Omental fat pad (tissue), 4 donors: ENCODE results near the gene RPP14. TPM values are rescaled to one million over a fixed set of nuclear protein-coding genes. Genes with fewer than 3 reads are reported as not detected.
"Not testable (repeated sequence)": the region's sequence is repeated elsewhere in the genome, so short reads cannot be mapped to it uniquely, and the experiment has no call there.

Experiments used
- ATAC-seq: fragments of 150-250 bp; one replicate; pipeline ENCODE4 v1.9.1; 2016; ENCODE audit warnings: mild to moderate bottlenecking, moderate library complexity; ENCODE audit not compliant: low FRiP score
- DNase-seq: peaks from one replicate; pipeline ENCODE4 v3.0.0-alpha.2; 2019; ENCODE audit warnings: low spot score
- CTCF ChIP-seq, 3 donors: fragments of 450-650 bp; IDR thresholded peaks; one replicate each; pipeline ENCODE4 v1.5.1; 2016 to 2017; ENCODE audit warnings: antibody characterized with exemption in 3 of 3, mild to moderate bottlenecking in 3 of 3, moderate library complexity in 2 of 3
- total RNA-seq, 4 donors: library from RNA; depleted of rRNA; stranded (reverse); fragments of >200 nt; gene quantifications; one replicate each; pipeline ENCODE4 v1.1.0, GENCODE V29; 2016

Gene RPP14
- total RNA-seq, 4 donors from 2014 or later, result 8.1 to 12.5 (median 8.8) TPM

GRCh38 chr3:58333206-58334012, 27.4 kb downstream of the RPP14 start:
- no peak for TF ChIP-seq CTCF (IDR thresholded peaks at IDR 0.05)
- DNase-seq, result no peak
- ATAC-seq, result peak; percentile 37

GRCh38 chr3:58334013-58334321, 27.9 kb downstream of the RPP14 start:
- DNase-seq (no peak), ATAC-seq (no peak)
- no peak for TF ChIP-seq CTCF (IDR thresholded peaks at IDR 0.05)

GRCh38 chr3:58334506-58334884, 28.4 kb downstream of the RPP14 start:
- TF ChIP-seq CTCF (IDR thresholded peaks at IDR 0.05), result no peak
- ATAC-seq, result no peak
- no peak for DNase-seq

GRCh38 chr3:58335652-58335947, 29.6 kb downstream of the RPP14 start:
- TF ChIP-seq CTCF (IDR thresholded peaks at IDR 0.05), result no peak
- DNase-seq (no peak), ATAC-seq (peak; percentile 6)

- no peak for TF ChIP-seq CTCF (IDR thresholded peaks at IDR 0.05)
- DNase-seq (no peak), ATAC-seq (no peak)
Observed at GRCh38 chr3:58336135-58336882, 30.3 kb downstream of the RPP14 start.

GRCh38 chr3:58337190-58337589, 31.1 kb downstream of the RPP14 start:
- ATAC-seq (no peak), DNase-seq (no peak)
- no peak for TF ChIP-seq CTCF (IDR thresholded peaks at IDR 0.05)

GRCh38 chr3:58339146-58339545, 33.1 kb downstream of the RPP14 start:
- DNase-seq, ATAC-seq: not testable (repeated sequence)
